AG04450 (cell line): ENCODE data around the gene CCDC88B. TPM values are rescaled to one million over a fixed set of nuclear protein-coding genes. Genes with fewer than 3 reads are reported as not detected.
A peak's percentile ranks its signal among the peaks of the same experiment; 100 is the strongest.

Experiments used
- CTCF ChIA-PET: fragments of 300-600, 350-600 bp; formaldehyde crosslinking; extraction: SDS; loops from one replicate; lab custom pipeline; 2022; ENCODE audit warnings: antibody characterized with exemption, inconsistent platforms; lab: Charles Lee
- POLR2A ChIA-PET: fragments of 350-600 bp; formaldehyde crosslinking; extraction: SDS; loops from one replicate; lab custom pipeline; 2021; ENCODE audit warnings: antibody characterized with exemption, inconsistent platforms; lab: Yijun Ruan, JAX
- DNase-seq: peaks from one replicate; pipeline ENCODE4 v3.0.0-alpha.2; 2011; ENCODE audit warnings: low read depth, low spot score
- H3K27ac ChIP-seq: one replicate; pipeline ENCODE4 v1.5.1; 2012; ENCODE audit warnings: low read depth, low read length, control low read depth
- H3K27me3 ChIP-seq: one replicate; pipeline ENCODE4 v1.6.0; 2012; ENCODE audit warnings: low read length; ENCODE audit not compliant: control insufficient read depth, insufficient read depth
- H3K4me3 ChIP-seq: 2 replicates; pipeline ENCODE4 v1.5.1; 2011; ENCODE audit warnings: mild to moderate bottlenecking, low read depth, low read length, control low read depth
- H3K9me3 ChIP-seq: 2 replicates; pipeline ENCODE4 v1.5.1; 2012; ENCODE audit warnings: low read length; ENCODE audit not compliant: control insufficient read depth, insufficient read depth
- CTCF ChIP-seq: IDR thresholded peaks from 2 replicates; pipeline ENCODE4 v1.5.1; 2011; ENCODE audit warnings: low read depth, low read length, control low read depth, inconsistent platforms
- polyA plus RNA-seq: library from polyadenylated mRNA; depleted of rRNA; stranded (reverse); fragments of >200 nt; gene quantifications from 2 replicates; pipeline ENCODE4 v1.2.3, GENCODE V29; 2011

Gene CCDC88B
- polyA plus RNA-seq, 1 experiment = 1.4 TPM

- TF ChIP-seq CTCF = peak; percentile 25; the same call in 1 of the 2 replicates
- POLR2A ChIA-PET = no interaction called here
- no peaks in the 10 kb centered on the region for H3K27me3 ChIP-seq
- DNase-seq = no peak
- CTCF ChIA-PET = interaction anchor here (0.5 to 4.9 kb wide), 2 partner anchors 12 to 43 kb away, joined by 4 to 86 read pairs; no protein-coding TSS in a partner anchor
- H3K27ac ChIP-seq = no peak overlapping the region
- no peak overlapping the region for H3K4me3 ChIP-seq
- peaks cover 4% of the 10 kb centered on the region; the same call in 1 of the 2 replicates for H3K9me3 ChIP-seq
These were observed 4.0 kb downstream of the CCDC88B start for GRCh38 chr11:64343767-64344559.

- CTCF ChIA-PET = interaction anchor here (1.3 to 1.9 kb wide), 2 partner anchors 10 to 41 kb away, joined by 3 to 18 read pairs; no protein-coding TSS in a partner anchor
- H3K9me3 ChIP-seq = peaks cover 4% of the 10 kb centered on the region; the same call in 1 of the 2 replicates
- TF ChIP-seq CTCF = no peak
- H3K27me3 ChIP-seq = no peaks in the 10 kb centered on the region
- no peak overlapping the region for H3K27ac ChIP-seq
- DNase-seq = no peak
- POLR2A ChIA-PET = no interaction called here
- no peak overlapping the region for H3K4me3 ChIP-seq
These were observed 4.8 kb downstream of the CCDC88B start for GRCh38 chr11:64344787-64345186.

GRCh38 chr11:64347193-64347867 is 7.3 kb downstream of the CCDC88B start:
- CTCF ChIA-PET = interaction anchor here (1.6 kb wide), 1 partner anchor 46 kb away, joined by 5 read pairs; no protein-coding TSS in a partner anchor

GRCh38 chr11:64348383-64349024 is 8.5 kb downstream of the CCDC88B start:
- CTCF ChIA-PET = interaction anchor here (0.6 to 1.6 kb wide), 2 partner anchors 10 to 47 kb away, joined by 3 to 5 read pairs; no protein-coding TSS in a partner anchor
- Histone ChIP-seq H3K9me3 (no peaks in the 10 kb centered on the region), H3K27me3 (no peaks in the 10 kb centered on the region), H3K27ac (peak overlapping the region; percentile 11), H3K4me3 (no peak overlapping the region)
- peak; percentile 13 for DNase-seq
- no peak for TF ChIP-seq CTCF
- POLR2A ChIA-PET = no interaction called here

More at GRCh38 chr11:64347193-64347867, 7.3 kb downstream of the CCDC88B start:
- no peak for DNase-seq
- H3K4me3 ChIP-seq = no peak overlapping the region
- TF ChIP-seq CTCF = no peak
- POLR2A ChIA-PET = no interaction called here
- H3K27ac ChIP-seq = no peak overlapping the region
- no peaks in the 10 kb centered on the region for H3K9me3 ChIP-seq
- H3K27me3 ChIP-seq = no peaks in the 10 kb centered on the region
